ENCODE measurements around the gene CEP170B.

CEP170B gene

GRCh38 chr14:104930526-104931303 lies 65.6 kb downstream of the CEP170B start:
- no peak for DNase-seq (ENCODE audit: low read depth, low spot score)

- no peak for DNase-seq (ENCODE audit: low read depth, low spot score)
Observed at GRCh38 chr14:104931304-104931770, 66.3 kb downstream of the CEP170B start.

GRCh38 chr14:104931771-104932675 lies 67.0 kb downstream of the CEP170B start:
- DNase-seq (ENCODE audit: low read depth, low spot score): no peak

GRCh38 chr14:104932676-104933631 lies 67.9 kb downstream of the CEP170B start:
- peak; percentile 66 for DNase-seq (ENCODE audit: low read depth, low spot score)

- no peak for DNase-seq (ENCODE audit: low read depth, low spot score)
Observed at GRCh38 chr14:104933746-104934733, 69.0 kb downstream of the CEP170B start.

- no peak for DNase-seq (ENCODE audit: low read depth, low spot score)
Observed at GRCh38 chr14:104935026-104935650, 70.1 kb downstream of the CEP170B start.

GRCh38 chr14:104935955-104936354 lies 70.9 kb downstream of the CEP170B start:
- no peak for DNase-seq (ENCODE audit: low read depth, low spot score)

- no peak for DNase-seq (ENCODE audit: low read depth, low spot score)
Observed at GRCh38 chr14:104936361-104937155, 71.5 kb downstream of the CEP170B start.

- DNase-seq (ENCODE audit: low read depth, low spot score): no peak
Observed at GRCh38 chr14:104937161-104937560, 72.1 kb downstream of the CEP170B start.

GRCh38 chr14:104937694-104938365 lies 72.8 kb downstream of the CEP170B start:
- DNase-seq (ENCODE audit: low read depth, low spot score): no peak

- DNase-seq (ENCODE audit: low read depth, low spot score): no peak
Observed at GRCh38 chr14:104938436-104938835, 73.4 kb downstream of the CEP170B start.

- DNase-seq (ENCODE audit: low read depth, low spot score): no peak
Observed at GRCh38 chr14:104938960-104939359, 73.9 kb downstream of the CEP170B start.

- DNase-seq (ENCODE audit: low read depth, low spot score): no peak
Observed at GRCh38 chr14:104939666-104940410, 74.8 kb downstream of the CEP170B start.

- no peak for DNase-seq (ENCODE audit: low read depth, low spot score)
Observed at GRCh38 chr14:104940526-104941150, 75.6 kb downstream of the CEP170B start.

GRCh38 chr14:104941508-104942365 lies 76.7 kb downstream of the CEP170B start:
- no peak for DNase-seq (ENCODE audit: low read depth, low spot score)

GRCh38 chr14:104942586-104942985 lies 77.5 kb downstream of the CEP170B start:
- DNase-seq (ENCODE audit: low read depth, low spot score): no peak

Measured in activated CD4-positive, CD25-positive, alpha-beta regulatory T cell treated with anti-CD3 and anti-CD28 coated beads, Interleukin-2, amount 50 U/mL, for 16 hours (primary cell).